ENCODE results near the gene CBLC. TPM values are rescaled to one million over a fixed set of nuclear protein-coding genes. Genes with fewer than 3 reads are reported as not detected.
A peak's percentile ranks its signal among the peaks of the same experiment; 100 is the strongest.

Gene CBLC
- total RNA-seq, result not detected in 2 replicates

- Mint-ChIP-seq H3K4me3 (no peak within 1 kb of the TSS), H3K4me1 (ENCODE audit: low read depth) (no peaks in the 10 kb centered on the region), H3K27me3 (ENCODE audit: insufficient read depth) (peaks cover 3% of the 10 kb centered on the region), H3K9me3 (no peaks in the 10 kb centered on the region), H3K36me3 (ENCODE audit: low read depth) (no peaks in the 10 kb centered on the region), H3K27ac (no peak within 1 kb of the TSS)
- DNase-seq (ENCODE audit: low spot score), result no peak
- intact Hi-C loops (cut with micrococcal nuclease), result no loop called here
These were observed at the start of gene CBLC for GRCh38 chr19:44777715-44778347. TSS of gene CBLC (plus strand) at chr19:44777890. CDS start at chr19:44777932, 42 bp downstream.

DNA sequence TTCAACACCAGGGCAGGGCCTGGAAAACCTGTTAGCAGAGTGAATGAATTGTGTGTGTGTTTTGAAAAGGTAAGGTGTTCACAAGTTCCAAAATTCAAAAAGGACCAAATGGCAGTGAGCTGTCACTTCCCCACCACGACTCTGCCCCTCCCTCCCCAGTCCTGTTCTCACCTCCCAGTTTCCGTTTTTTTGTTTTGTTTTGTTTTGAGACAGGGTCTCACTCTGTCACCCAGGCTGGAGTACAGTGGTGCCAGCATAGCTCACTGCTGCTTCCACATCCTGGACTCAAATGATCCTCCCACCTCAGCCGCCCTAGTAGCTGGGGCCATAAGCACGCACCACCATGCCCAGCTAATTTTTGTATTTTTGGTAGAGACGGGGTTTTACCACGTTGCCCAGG is 49.5 kb upstream of the CBLC start:
- no peak for DNase-seq (ENCODE audit: low spot score)
- peaks cover 36% of the 10 kb centered on the region for H3K4me1 Mint-ChIP-seq (ENCODE audit: low read depth)
- no peaks in the 10 kb centered on the region for H3K36me3 Mint-ChIP-seq (ENCODE audit: low read depth)
- peak overlapping the region; percentile 59 for H3K4me3 Mint-ChIP-seq
- no peaks in the 10 kb centered on the region for H3K9me3 Mint-ChIP-seq
- intact Hi-C loops (cut with micrococcal nuclease), result no loop called here
- H3K27ac Mint-ChIP-seq, result peak overlapping the region; percentile 46
- peaks cover 2% of the 10 kb centered on the region for H3K27me3 Mint-ChIP-seq (ENCODE audit: insufficient read depth)

DNA sequence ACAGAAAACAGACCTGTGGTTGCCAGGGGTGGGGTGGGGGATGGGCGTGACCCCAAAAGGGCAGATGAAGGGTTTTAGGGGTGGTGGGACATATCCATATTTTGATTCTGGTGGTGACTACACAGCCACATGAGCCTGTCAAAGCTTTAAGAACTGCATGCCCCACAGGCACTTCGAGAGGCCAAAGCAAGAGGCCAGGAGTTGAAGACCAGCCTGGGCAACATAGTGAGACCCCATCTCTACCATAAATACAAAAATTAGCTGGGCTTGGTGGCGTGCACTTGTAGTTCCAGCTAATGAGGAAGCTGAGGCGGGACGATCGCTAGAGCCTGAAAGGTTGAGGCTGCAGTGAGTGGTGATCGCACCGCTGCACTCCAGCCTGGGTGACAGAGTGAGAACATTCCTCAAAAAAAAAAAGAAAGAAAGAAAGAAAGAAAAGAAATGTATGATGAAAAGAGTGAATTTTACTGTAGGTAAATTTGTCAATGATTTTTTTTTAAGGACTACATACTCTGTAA is 48.1 kb upstream of the CBLC start:
- Mint-ChIP-seq H3K4me3 (no peak overlapping the region), H3K4me1 (ENCODE audit: low read depth) (peaks cover 23% of the 10 kb centered on the region), H3K9me3 (no peaks in the 10 kb centered on the region), H3K27ac (no peak overlapping the region), H3K36me3 (ENCODE audit: low read depth) (no peaks in the 10 kb centered on the region), H3K27me3 (ENCODE audit: insufficient read depth) (peaks cover 2% of the 10 kb centered on the region)
- intact Hi-C loops (cut with micrococcal nuclease), result no loop called here
- no peak for DNase-seq (ENCODE audit: low spot score)

GRCh38 chr19:44731081-44731480 is 46.6 kb upstream of the CBLC start:
- Mint-ChIP-seq H3K9me3 (no peaks in the 10 kb centered on the region), H3K4me1 (ENCODE audit: low read depth) (peaks cover 16% of the 10 kb centered on the region), H3K27ac (no peak overlapping the region), H3K4me3 (no peak overlapping the region), H3K27me3 (ENCODE audit: insufficient read depth) (peaks cover 9% of the 10 kb centered on the region), H3K36me3 (ENCODE audit: low read depth) (no peaks in the 10 kb centered on the region)
- DNase-seq (ENCODE audit: low spot score), result no peak
- intact Hi-C loops (cut with micrococcal nuclease), result no loop called here

DNA sequence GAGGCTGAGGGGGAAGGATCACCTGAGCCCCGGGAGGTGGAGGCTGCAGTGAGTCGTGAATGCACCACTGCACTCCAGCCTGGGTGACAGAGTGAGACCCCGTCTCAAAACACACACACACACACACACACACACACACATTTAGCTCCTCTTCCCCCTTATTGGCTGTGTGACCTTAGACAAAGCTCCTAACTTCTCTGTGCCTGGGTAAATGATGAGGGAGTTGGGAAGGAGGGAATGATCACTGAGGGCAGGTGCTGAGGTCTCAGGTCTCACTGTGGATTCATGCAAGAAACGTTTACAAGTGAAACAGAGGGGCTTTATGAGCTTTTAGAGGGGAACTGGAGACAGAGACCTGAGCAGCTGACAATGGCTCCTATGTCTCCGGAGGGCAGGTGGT is 46.1 kb upstream of the CBLC start:
- intact Hi-C loops (cut with micrococcal nuclease), result no loop called here

GRCh38 chr19:44732235-44733014 is 45.3 kb upstream of the CBLC start:
- Mint-ChIP-seq H3K36me3 (ENCODE audit: low read depth) (no peaks in the 10 kb centered on the region), H3K27me3 (ENCODE audit: insufficient read depth) (peaks cover 9% of the 10 kb centered on the region), H3K4me3 (no peak overlapping the region), H3K27ac (no peak overlapping the region), H3K4me1 (ENCODE audit: low read depth) (peaks cover 20% of the 10 kb centered on the region), H3K9me3 (no peaks in the 10 kb centered on the region)
- no peak for DNase-seq (ENCODE audit: low spot score)
- intact Hi-C loops (cut with micrococcal nuclease), result no loop called here

More for the DNA sequence above, 46.1 kb upstream of the CBLC start:
- Mint-ChIP-seq H3K27ac (no peak overlapping the region), H3K9me3 (no peaks in the 10 kb centered on the region), H3K4me1 (ENCODE audit: low read depth) (peaks cover 16% of the 10 kb centered on the region), H3K27me3 (ENCODE audit: insufficient read depth) (peaks cover 9% of the 10 kb centered on the region), H3K4me3 (no peak overlapping the region), H3K36me3 (ENCODE audit: low read depth) (no peaks in the 10 kb centered on the region)
- no peak for DNase-seq (ENCODE audit: low spot score)

DNA sequence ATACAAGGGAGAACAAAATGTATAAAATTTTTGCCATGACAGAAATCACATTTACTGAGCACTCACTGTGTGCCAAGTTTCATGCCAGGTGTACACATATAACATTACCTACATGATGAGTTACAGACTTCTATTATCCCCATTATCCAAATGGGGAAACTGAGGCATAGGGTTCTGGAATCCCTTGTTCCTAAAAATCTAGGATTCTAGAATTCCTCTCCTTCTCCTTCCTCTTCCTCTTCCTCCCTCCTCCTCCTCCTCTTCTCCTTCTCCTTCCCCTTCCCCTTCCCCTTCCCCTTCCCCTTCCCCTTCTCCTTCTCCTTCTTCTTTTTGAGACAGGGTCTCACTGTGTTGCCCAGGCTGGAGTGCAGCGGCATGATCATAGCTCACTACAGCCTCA is 43.3 kb upstream of the CBLC start:
- no peaks in the 10 kb centered on the region for H3K9me3 Mint-ChIP-seq
- intact Hi-C loops (cut with micrococcal nuclease), result no loop called here
- DNase-seq (ENCODE audit: low spot score), result no peak
- H3K36me3 Mint-ChIP-seq (ENCODE audit: low read depth), result no peaks in the 10 kb centered on the region
- no peak overlapping the region for H3K27ac Mint-ChIP-seq
- H3K4me3 Mint-ChIP-seq, result no peak overlapping the region
- peaks cover 10% of the 10 kb centered on the region for H3K4me1 Mint-ChIP-seq (ENCODE audit: low read depth)
- peaks cover 11% of the 10 kb centered on the region for H3K27me3 Mint-ChIP-seq (ENCODE audit: insufficient read depth)

DNA sequence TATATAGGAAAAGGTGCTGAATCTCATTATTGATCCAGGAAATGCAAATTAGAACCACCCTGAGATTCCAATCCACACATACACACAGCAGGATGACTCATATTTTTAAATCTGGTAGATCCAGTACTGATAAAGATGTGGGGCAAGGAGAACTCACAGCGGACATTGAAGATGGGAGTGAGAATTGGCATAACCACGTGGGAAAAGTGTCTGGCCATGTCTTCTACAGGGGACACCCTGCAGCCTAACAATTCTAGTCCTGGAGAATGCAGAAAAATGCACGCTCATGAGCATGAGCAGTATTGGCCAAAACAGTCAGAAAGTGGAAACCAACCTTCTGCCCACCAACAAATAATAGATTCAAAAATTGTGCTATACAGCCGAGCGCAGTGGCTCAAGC is 42.7 kb upstream of the CBLC start:
- intact Hi-C loops (cut with micrococcal nuclease), result no loop called here
- Mint-ChIP-seq H3K27me3 (ENCODE audit: insufficient read depth) (peaks cover 13% of the 10 kb centered on the region), H3K4me3 (no peak overlapping the region), H3K9me3 (no peaks in the 10 kb centered on the region), H3K36me3 (ENCODE audit: low read depth) (no peaks in the 10 kb centered on the region), H3K27ac (no peak overlapping the region), H3K4me1 (ENCODE audit: low read depth) (peaks cover 10% of the 10 kb centered on the region)
- no peak for DNase-seq (ENCODE audit: low spot score)

DNA sequence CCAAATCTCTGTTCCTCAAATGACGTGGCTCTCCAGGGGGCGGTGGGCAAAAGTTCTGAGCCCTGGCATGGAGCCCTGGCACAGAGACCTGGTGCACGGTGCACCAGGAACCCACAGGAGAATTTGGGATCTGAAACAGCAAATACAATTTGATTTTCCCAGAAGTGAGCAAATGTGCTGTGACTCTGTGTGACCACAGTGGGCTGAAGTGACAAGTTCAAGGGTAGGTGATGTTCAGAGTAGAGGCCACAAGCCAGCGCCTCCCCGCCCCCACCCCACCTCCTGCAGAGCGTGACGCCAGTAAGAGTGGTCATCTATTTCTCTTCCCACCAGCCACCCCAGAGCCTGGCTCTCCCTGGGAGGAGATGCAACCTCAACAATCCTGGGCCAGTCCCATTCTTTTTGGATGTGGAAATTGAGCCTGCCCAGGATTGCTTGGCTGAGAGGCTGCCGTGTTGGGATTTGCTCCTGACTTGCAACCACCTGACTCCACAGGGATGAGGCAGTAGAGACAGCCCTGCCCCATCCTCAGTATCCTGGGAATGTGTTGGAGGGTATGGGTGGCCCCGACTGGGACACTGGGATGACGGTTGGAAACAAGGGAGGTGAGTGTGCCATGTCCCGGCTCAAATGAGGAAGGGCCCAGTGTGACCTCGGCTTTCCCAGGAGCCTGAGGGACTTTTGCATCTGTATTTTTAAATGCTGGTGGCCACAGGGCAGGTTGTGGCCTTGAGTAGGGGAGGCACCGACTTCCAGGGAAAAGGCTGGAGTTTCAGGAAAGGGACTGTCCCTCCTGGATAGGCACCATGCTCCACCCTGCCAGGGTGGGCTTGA is 40.2 kb upstream of the CBLC start:
- Mint-ChIP-seq H3K4me3 (no peak overlapping the region), H3K4me1 (ENCODE audit: low read depth) (peaks cover 10% of the 10 kb centered on the region), H3K9me3 (no peaks in the 10 kb centered on the region), H3K36me3 (ENCODE audit: low read depth) (no peaks in the 10 kb centered on the region), H3K27me3 (ENCODE audit: insufficient read depth) (peaks cover 11% of the 10 kb centered on the region), H3K27ac (no peak overlapping the region)
- no peak for DNase-seq (ENCODE audit: low spot score)
- intact Hi-C loops (cut with micrococcal nuclease), result no loop called here

DNA sequence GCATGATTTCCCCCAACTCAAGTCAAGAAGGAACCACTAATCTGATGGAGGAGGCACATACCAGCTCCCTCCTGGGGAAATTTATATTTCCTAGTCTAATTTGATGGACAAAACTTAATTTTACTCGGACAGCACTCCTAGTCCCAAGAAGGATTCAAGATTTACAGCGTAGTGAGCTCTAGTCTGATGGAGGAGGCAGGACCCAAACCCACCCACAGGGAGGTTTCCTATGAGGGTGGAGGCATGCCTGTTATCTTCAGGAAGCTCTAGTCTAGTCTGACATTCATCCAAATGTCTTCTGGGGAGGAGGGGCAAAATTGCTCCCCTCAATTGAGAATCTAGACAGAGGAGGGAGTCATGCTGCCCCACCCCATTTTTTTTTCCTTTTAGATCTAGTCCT is 39.6 kb upstream of the CBLC start:
- Mint-ChIP-seq H3K27me3 (ENCODE audit: insufficient read depth) (peaks cover 11% of the 10 kb centered on the region), H3K4me1 (ENCODE audit: low read depth) (peaks cover 10% of the 10 kb centered on the region), H3K27ac (no peak overlapping the region), H3K36me3 (ENCODE audit: low read depth) (no peaks in the 10 kb centered on the region), H3K9me3 (no peaks in the 10 kb centered on the region), H3K4me3 (no peak overlapping the region)
- intact Hi-C loops (cut with micrococcal nuclease), result no loop called here
- no peak for DNase-seq (ENCODE audit: low spot score)

GRCh38 chr19:44738603-44739558 is 38.8 kb upstream of the CBLC start:
- peaks cover 11% of the 10 kb centered on the region for H3K27me3 Mint-ChIP-seq (ENCODE audit: insufficient read depth)
- intact Hi-C loops (cut with micrococcal nuclease), result no loop called here
- H3K4me3 Mint-ChIP-seq, result no peak overlapping the region
- H3K27ac Mint-ChIP-seq, result no peak overlapping the region
- H3K36me3 Mint-ChIP-seq (ENCODE audit: low read depth), result no peaks in the 10 kb centered on the region
- H3K9me3 Mint-ChIP-seq, result no peaks in the 10 kb centered on the region
- DNase-seq (ENCODE audit: low spot score), result no peak
- H3K4me1 Mint-ChIP-seq (ENCODE audit: low read depth), result peaks cover 10% of the 10 kb centered on the region

DNA sequence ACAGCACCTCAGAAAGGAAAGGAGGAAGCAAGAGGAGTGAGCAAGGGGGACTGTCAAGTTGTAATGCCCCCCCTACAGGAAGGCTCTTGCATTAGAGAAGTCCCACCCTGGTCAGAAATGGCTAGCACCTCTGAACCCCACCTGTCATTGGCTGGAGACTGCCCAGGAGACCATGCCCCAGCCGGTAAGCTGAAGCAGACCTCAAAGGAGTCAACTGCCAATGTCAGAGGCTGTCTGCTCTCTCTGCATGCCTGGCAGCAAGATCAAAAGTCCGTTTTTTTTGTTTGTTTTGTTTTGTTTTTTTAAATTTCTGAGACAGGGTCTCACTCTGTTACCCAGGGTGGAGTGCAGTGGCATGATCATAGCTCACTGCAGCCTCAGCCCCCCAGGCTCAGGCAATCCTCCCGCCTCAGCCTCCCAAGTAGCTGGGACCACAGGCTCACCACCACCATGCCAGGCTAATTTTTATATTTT is 37.3 kb upstream of the CBLC start:
- H3K4me1 Mint-ChIP-seq (ENCODE audit: low read depth), result peaks cover 5% of the 10 kb centered on the region
- H3K36me3 Mint-ChIP-seq (ENCODE audit: low read depth), result no peaks in the 10 kb centered on the region
- DNase-seq (ENCODE audit: low spot score), result no peak
- no peaks in the 10 kb centered on the region for H3K9me3 Mint-ChIP-seq
- no peak overlapping the region for H3K4me3 Mint-ChIP-seq
- no peak overlapping the region for H3K27ac Mint-ChIP-seq
- H3K27me3 Mint-ChIP-seq (ENCODE audit: insufficient read depth), result peaks cover 7% of the 10 kb centered on the region
- intact Hi-C loops (cut with micrococcal nuclease), result no loop called here

All from activated T-helper 1 cell treated with anti-CD3 and anti-CD28 coated beads, Interleukin-12 subunit alpha, Interleukin-12 subunit beta, Interleukin-2, Interleukin-4 antibody, amounts not matched to agents 30 ng/mL and 10 ng/mL and 1 ng/mL, durations not matched to agents 14 hours and 24 hours and 36 hours (primary cell).